HEK293T (cell line): ENCODE results near the gene TAOK3.

Experiments
- CTBP1 ChIP-seq: fragments of 450-650 bp; IDR thresholded peaks from 2 replicates; pipeline ENCODE4 v1.6.1; 2016; ENCODE audit warnings: borderline replicate concordance
- HDGF ChIP-seq: fragments of 450-650 bp; IDR thresholded peaks from 2 replicates; pipeline ENCODE4 v1.6.1; 2017; ENCODE audit warnings: antibody characterized with exemption, borderline replicate concordance
- NFRKB ChIP-seq: fragments of 450-650 bp; IDR thresholded peaks from 2 replicates; pipeline ENCODE4 v1.6.1; 2016; ENCODE audit warnings: mild to moderate bottlenecking, moderate library complexity
- SP1 ChIP-seq: fragments of 450-650 bp; IDR thresholded peaks from 2 replicates; pipeline ENCODE4 v1.6.1; 2017
- SUZ12 ChIP-seq: fragments of 450-650 bp; IDR thresholded peaks from 2 replicates; pipeline ENCODE4 v1.6.1; 2016; ENCODE audit warnings: mild to moderate bottlenecking
- TARDBP ChIP-seq: fragments of 450-650 bp; IDR thresholded peaks from 2 replicates; pipeline ENCODE4 v1.6.1; 2016
- ZNF384 ChIP-seq: fragments of 450-650 bp; IDR thresholded peaks from 2 replicates; pipeline ENCODE4 v1.6.1; 2016

GRCh38 chr12:118361092-118361404 is 11.7 kb downstream of the TAOK3 start:
- TF ChIP-seq HDGF (no peak), NFRKB (no peak), SP1 (no peak), CTBP1 (no peak), TARDBP (no peak), ZNF384 (no peak), SUZ12 (no peak)
